ENCODE results near the gene QRICH1. TPM values are rescaled to one million over a fixed set of nuclear protein-coding genes. Genes with fewer than 3 reads are reported as not detected.
A peak's percentile ranks its signal among the peaks of the same experiment; 100 is the strongest.

Gene QRICH1
- total RNA-seq, 2 experiments from 2014 or later: 141 to 153 TPM

DNA sequence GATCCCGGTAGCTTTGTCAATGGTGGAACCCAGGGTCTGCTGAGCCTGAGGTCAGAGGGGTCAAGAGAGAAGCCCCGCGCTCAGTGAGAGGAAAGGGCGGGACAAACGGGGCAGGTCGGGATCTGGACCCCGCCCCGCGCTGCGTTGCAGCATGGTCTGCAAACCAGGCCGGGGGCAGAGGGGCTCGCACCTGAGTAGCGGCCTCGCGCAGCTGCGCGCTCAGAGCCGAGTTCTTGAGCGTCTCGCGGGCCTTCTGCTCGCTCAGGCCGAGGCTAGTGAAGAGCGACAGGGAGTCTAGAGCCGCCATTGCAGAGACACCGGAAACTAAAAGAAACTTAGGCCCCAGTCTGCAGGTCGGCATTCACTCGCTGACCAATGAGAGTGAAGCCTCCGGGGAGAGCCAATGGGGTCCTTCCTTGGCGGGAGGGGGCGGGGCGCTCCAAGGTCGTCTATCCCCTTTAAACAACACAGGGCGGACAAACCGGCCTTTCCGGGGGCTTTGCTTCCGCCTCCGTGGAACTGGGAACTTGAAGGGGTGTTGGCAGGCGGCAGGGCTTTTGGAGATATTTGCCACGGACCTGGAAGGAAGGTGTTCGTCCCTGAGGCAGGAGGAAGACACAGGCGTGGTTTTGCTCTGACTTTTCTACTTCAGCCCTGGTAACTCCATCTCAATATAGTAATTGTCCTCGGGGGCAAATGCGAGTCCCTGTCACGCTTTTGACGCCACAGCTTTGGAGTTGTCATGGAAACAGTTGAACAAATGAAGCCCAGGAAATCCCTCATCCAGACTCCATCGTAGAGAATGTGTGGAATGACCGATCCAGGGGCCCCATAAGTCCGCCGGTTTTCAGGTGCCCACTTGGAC, 10.8 kb upstream of the QRICH1 start, which contains the start of gene QARS1:
TSS of gene QARS1 (minus strand) at position 331 of the 865 bp plus-strand sequence. CDS start at position 307, 24 bp downstream.
- peaks cover 23% of the 10 kb centered on the region for H3K4me1 Mint-ChIP-seq
- peak; percentile 87 for DNase-seq
- peak within 1 kb of the TSS; percentile 98 for H3K27ac Mint-ChIP-seq
- H3K27me3 Mint-ChIP-seq: no peaks in the 10 kb centered on the region
- peak; percentile 97 for ATAC-seq (ENCODE audit: low read depth)
- H3K9me3 Mint-ChIP-seq: no peaks in the 10 kb centered on the region
- POLR2A ChIA-PET: interaction anchor here (0.5 to 3.7 kb wide), 6 partner anchors 9 to 714 kb away, joined by 3 to 56 read pairs (median 6); partner anchors contain the start of genes QRICH1 and USP19
- H3K36me3 Mint-ChIP-seq: peaks cover 22% of the 10 kb centered on the region
- H3K4me3 Mint-ChIP-seq: peak within 1 kb of the TSS; percentile 99

DNA sequence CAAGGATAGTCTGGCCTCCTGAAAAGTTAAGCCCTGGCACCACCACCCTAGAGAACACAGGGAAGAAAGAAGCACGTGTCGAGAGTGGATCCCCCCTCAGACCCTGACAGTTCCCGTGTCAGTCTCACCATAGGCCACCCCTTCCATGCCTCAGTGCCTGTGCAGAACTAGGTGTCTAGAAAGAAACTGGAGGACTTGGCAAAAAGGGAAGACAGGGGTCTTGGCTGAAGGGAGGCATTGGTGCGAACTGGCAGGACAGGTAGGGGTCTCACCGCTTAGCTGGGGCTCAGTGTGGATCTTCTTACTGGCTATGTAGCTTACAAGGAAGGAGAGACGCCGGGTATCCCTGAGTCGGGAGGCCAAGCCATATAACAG, 10.2 kb upstream of the QRICH1 start:
- DNase-seq (no peak), ATAC-seq (ENCODE audit: low read depth) (no peak)
- Mint-ChIP-seq H3K9me3 (no peaks in the 10 kb centered on the region), H3K36me3 (peaks cover 19% of the 10 kb centered on the region), H3K27me3 (no peaks in the 10 kb centered on the region), H3K27ac (peak overlapping the region; percentile 98), H3K4me1 (peaks cover 23% of the 10 kb centered on the region), H3K4me3 (peak overlapping the region; percentile 99)
- POLR2A ChIA-PET: interaction anchor here (0.5 to 3.7 kb wide), 6 partner anchors 8 to 714 kb away, joined by 3 to 56 read pairs (median 6); partner anchors contain the start of genes QRICH1 and USP19

DNA sequence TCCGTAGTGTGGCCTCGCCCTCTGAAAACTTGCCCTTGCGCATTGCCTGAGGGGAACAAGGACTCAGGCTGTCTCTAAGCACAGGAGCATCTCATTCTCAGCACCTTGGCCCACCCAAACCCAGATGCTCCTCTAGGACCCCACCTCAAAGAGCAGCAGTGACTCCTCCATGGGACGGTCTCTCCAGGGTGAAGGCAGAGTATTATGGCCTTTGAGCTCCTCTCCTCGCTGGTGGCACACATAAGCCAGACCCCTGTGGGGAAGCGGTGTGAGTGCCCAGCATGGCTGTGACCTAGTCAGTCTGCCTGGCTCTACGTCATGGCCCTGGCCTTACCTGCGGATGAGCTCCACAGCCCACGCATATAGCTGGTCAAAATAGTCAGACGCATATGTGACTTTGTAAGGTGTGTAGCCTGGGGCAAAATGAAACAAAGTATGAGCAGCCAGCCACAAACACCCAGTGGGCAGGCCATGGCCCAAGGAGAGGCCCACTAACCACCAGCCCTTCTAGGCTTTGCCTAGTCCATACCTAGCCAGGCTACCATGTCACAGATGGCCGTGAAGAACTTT, 6.3 kb upstream of the QRICH1 start:
- Mint-ChIP-seq H3K4me3 (no peak overlapping the region), H3K27ac (no peak overlapping the region), H3K27me3 (no peaks in the 10 kb centered on the region), H3K9me3 (no peaks in the 10 kb centered on the region), H3K36me3 (peaks cover 15% of the 10 kb centered on the region), H3K4me1 (peaks cover 14% of the 10 kb centered on the region)
- ATAC-seq (ENCODE audit: low read depth) (no peak), DNase-seq (no peak)
- POLR2A ChIA-PET: no interaction called here

DNA sequence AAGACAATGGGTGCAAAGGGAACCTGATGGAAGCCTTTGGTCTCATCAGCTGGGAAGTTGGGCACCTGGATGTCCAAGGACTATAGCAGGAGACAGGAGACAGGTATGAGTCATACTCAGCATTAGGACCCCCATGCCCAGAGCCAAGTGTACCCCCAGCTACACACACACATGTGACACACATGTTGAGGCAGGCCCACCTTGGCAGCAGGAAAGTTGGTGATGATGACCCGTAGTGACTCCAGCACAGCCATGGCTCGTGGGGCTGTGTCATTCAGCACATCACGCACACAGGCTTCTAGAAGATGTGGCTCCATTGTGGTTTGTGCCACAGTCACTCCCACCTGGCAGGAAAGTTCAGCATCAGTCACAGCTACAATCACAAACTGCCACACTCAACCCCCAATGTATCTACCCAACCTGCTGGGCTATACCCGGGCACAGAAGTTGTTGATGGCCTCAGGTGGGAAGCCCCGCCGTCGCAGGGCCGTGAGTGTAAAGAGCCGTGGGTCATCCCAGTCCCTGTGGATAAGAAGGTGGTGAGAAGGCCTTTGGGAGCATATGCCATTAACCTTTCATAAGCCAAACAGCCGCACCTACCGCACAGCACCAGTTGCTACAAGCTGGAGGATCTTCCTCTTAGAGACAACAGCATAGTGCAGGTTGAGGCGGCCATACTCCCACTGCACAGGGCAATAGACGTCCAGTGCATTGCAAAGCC, 5.2 kb upstream of the QRICH1 start:
- peaks cover 15% of the 10 kb centered on the region for H3K36me3 Mint-ChIP-seq
- POLR2A ChIA-PET: interaction anchor here (0.5 kb wide), 1 partner anchor 63 kb away, joined by 3 read pairs; no protein-coding TSS in a partner anchor
- no peak for ATAC-seq (ENCODE audit: low read depth)
- no peak overlapping the region for H3K27ac Mint-ChIP-seq
- DNase-seq: no peak
- H3K9me3 Mint-ChIP-seq: no peaks in the 10 kb centered on the region
- peaks cover 13% of the 10 kb centered on the region for H3K4me1 Mint-ChIP-seq
- H3K27me3 Mint-ChIP-seq: no peaks in the 10 kb centered on the region
- H3K4me3 Mint-ChIP-seq: no peak overlapping the region

DNA sequence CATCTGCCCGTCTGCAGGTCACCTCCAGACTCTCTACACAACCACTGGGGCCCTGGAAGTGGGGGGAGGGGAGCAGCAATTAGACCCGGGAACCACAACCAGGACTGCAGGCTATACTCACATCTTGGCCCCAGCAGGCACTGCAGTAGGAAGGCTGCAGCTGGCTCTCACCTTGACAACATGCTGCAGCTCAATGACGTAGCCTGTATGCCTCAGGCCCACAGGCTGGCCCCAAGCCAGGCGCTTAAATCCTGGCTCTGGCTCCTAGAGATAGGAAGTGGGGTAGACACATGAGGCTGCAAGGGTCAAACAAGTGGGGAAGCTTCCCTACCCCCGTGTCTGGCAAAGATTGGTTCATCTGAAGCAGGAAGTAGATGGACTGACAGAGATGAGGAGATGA, 4.6 kb upstream of the QRICH1 start:
- ATAC-seq (ENCODE audit: low read depth): no peak
- Mint-ChIP-seq H3K9me3 (no peaks in the 10 kb centered on the region), H3K27me3 (no peaks in the 10 kb centered on the region), H3K36me3 (peaks cover 14% of the 10 kb centered on the region), H3K27ac (peak overlapping the region; percentile 11), H3K4me1 (peaks cover 7% of the 10 kb centered on the region), H3K4me3 (no peak overlapping the region)
- no peak for DNase-seq
- POLR2A ChIA-PET: no interaction called here

DNA sequence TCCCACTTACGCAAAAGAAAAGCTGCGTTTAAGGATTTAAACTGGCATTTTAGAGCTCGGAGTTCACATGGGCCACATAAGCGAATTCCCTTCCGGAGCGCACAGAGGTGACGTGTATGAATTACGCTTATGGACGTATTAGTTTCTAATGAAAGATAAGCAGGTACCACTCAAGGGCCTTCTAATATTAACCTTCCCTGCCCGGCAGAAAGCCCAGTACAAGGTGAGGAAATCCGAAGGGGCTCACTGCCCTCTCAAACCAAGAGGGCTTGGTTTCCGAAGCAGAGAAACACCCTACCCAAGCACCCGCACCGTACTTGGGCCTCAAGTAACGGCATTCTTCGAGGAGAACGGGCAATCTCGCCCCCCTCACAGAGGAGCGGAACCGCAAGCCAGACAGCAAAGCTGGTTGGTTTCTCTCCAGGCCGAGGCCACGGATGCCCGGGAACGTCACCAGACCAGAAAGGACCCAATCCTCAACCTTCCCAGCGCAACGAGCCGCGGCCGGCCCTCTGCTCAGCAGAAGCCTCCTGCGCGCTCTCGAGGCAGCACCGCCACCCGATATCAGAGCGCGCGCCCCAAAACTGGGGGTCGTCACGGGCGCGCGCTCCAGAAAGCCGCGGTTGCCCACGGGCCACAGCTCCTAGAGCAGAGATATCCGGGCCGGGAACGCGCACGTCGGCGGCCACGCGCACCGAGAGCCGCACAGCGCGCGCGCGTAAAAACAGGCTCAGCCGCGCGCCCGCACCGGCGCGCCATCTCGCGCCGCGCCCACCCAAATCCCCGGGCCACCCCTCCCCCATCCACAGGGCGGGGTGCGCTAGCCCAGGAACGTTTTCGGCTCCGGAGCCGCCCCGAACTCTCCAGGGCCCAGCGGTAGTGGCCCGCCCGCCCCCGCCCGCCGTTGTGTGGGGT, 676 bp downstream of the QRICH1 start:
- ATAC-seq (ENCODE audit: low read depth) (peak; percentile 37), DNase-seq (peak; percentile 92)
- peak overlapping the region; percentile 93 for H3K27ac Mint-ChIP-seq
- H3K4me1 Mint-ChIP-seq: peaks cover 19% of the 10 kb centered on the region
- peak overlapping the region; percentile 96 for H3K4me3 Mint-ChIP-seq
- H3K27me3 Mint-ChIP-seq: no peaks in the 10 kb centered on the region
- POLR2A ChIA-PET: interaction anchor here (0.6 to 4.5 kb wide), 34 partner anchors 7 to 580 kb away, joined by 3 to 101 read pairs (median 4); partner anchors contain the start of genes ARIH2, DAG1, DALRD3 and IMPDH2
- H3K36me3 Mint-ChIP-seq: peaks cover 7% of the 10 kb centered on the region
- H3K9me3 Mint-ChIP-seq: no peaks in the 10 kb centered on the region

DNA sequence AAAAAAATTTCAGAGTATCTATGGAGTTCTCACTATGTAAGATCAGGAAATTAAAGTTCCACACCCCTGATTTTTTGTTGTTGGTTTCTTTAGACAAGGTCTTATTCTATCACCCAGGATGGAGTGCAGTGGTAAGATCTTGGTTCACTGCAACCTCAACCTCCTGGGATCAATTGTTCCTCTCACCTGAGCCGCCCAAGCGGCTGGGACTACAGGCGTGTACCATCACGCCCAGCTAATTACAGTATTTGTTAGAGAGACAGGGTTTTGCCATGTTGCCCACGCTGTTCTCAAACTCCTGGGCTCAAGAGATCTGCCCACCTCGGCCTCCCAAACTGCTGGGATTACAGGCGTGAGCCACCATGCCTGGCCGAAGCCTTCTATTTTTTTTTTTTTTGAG, 12.4 kb downstream of the QRICH1 start:
- POLR2A ChIA-PET: no interaction called here
- H3K4me3 Mint-ChIP-seq: no peak overlapping the region
- no peaks in the 10 kb centered on the region for H3K9me3 Mint-ChIP-seq
- H3K36me3 Mint-ChIP-seq: peaks cover 5% of the 10 kb centered on the region
- H3K27me3 Mint-ChIP-seq: no peaks in the 10 kb centered on the region
- no peak for ATAC-seq (ENCODE audit: low read depth)
- H3K27ac Mint-ChIP-seq: no peak overlapping the region
- no peaks in the 10 kb centered on the region for H3K4me1 Mint-ChIP-seq
- no peak for DNase-seq

DNA sequence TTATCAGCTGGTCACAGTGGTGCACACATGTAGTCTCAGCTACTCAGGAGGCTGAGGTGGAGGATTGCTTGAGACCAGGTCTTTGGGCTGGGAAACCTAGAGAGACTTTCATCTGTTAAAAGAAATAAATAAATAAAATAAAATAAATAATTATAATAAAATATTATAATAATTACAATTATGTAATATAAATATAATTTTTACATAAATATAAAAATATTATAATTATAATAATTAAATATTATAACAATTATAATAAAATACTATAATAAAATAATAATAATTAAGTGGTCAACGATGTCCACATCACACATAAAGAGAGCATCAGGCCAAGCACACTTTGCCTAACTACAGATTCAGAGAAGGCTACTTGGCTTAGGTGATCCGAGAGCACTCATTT, 14.6 kb downstream of the QRICH1 start:
- DNase-seq (no peak), ATAC-seq (ENCODE audit: low read depth) (no peak)

DNA sequence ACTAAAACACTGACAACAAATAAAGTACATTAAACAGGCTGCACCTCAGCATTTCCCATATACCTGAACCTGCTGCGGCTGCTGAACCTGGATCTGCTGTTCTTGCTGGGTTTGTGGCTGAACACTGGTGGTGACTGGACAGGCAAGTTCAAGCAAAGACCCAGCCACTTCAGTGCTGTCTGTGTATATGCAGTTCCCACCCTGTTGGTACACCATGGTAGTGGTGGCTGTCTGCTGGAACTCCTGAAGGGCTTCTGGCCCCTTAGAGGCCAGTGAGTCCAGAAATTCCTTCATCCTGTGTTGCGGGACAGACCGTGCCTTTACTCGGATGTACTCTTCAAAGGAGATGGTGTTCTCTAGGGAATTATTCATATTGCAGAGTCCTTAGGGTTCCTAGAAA, 17.2 kb downstream of the QRICH1 start:
- Mint-ChIP-seq H3K9me3 (no peaks in the 10 kb centered on the region), H3K36me3 (peaks cover 17% of the 10 kb centered on the region), H3K27ac (no peak overlapping the region), H3K27me3 (no peaks in the 10 kb centered on the region), H3K4me1 (peaks cover 1% of the 10 kb centered on the region), H3K4me3 (no peak overlapping the region)
- DNase-seq: no peak
- ATAC-seq (ENCODE audit: low read depth): no peak
- POLR2A ChIA-PET: no interaction called here

More for the DNA sequence above, 14.6 kb downstream of the QRICH1 start:
- Mint-ChIP-seq H3K27me3 (no peaks in the 10 kb centered on the region), H3K4me3 (no peak overlapping the region), H3K9me3 (no peaks in the 10 kb centered on the region), H3K4me1 (no peaks in the 10 kb centered on the region), H3K36me3 (peaks cover 9% of the 10 kb centered on the region), H3K27ac (no peak overlapping the region)
- POLR2A ChIA-PET: interaction anchor here (0.9 kb wide), 1 partner anchor 14 kb away, joined by 3 read pairs; the partner anchor contains the start of gene QRICH1

DNA sequence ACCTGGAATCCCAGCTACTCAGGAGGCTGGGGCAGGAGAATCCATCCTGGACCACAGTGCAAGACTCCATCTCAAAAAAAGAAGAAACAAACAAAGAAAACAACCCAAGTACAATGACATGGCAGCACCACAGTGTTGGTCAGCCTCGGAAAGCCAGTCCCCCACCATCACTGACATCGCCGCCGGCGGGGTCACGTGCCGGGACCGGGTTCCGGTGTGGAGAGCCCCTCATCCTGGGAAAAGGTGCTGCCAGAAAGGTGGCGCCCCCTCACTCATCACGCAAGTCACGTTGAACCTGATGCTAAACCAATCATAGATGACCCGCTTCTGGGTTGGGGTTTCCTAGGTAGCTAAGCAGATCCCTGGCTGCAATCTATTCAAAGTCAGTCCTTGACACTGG, 17.8 kb downstream of the QRICH1 start:
- Mint-ChIP-seq H3K27ac (no peak overlapping the region), H3K4me1 (peaks cover 1% of the 10 kb centered on the region), H3K9me3 (no peaks in the 10 kb centered on the region), H3K4me3 (no peak overlapping the region), H3K36me3 (peaks cover 17% of the 10 kb centered on the region), H3K27me3 (no peaks in the 10 kb centered on the region)
- no peak for ATAC-seq (ENCODE audit: low read depth)
- POLR2A ChIA-PET: no interaction called here
- no peak for DNase-seq

DNA sequence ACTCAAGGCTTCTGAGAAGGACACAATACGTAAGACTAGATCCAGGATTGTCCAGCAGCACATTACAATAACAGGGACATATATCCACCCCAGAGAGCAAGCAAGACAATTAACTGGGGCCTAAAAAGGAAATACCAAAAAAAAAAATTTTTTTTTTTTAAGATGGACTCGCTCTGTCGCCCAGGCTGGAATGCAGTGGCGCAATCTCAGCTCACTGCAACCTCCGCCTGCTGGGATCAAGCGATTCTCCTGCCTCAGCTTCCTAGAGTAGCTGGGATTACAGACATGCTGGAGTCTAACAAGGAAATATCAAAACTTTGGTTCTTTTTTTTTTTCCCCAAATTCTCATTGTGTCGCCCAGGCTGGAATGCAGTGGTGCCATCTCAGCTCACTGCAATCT, 35.9 kb downstream of the QRICH1 start:
- no peak overlapping the region for H3K27ac Mint-ChIP-seq
- POLR2A ChIA-PET: interaction anchor here (0.7 to 1.6 kb wide), 2 partner anchors 29 to 121 kb away, joined by 3 to 4 read pairs; partner anchors contain the start of gene IMPDH2
- no peaks in the 10 kb centered on the region for H3K9me3 Mint-ChIP-seq
- no peak for DNase-seq
- H3K36me3 Mint-ChIP-seq: peaks cover 19% of the 10 kb centered on the region
- H3K4me1 Mint-ChIP-seq: no peaks in the 10 kb centered on the region
- H3K27me3 Mint-ChIP-seq: no peaks in the 10 kb centered on the region
- no peak overlapping the region for H3K4me3 Mint-ChIP-seq
- no peak for ATAC-seq (ENCODE audit: low read depth)

DNA sequence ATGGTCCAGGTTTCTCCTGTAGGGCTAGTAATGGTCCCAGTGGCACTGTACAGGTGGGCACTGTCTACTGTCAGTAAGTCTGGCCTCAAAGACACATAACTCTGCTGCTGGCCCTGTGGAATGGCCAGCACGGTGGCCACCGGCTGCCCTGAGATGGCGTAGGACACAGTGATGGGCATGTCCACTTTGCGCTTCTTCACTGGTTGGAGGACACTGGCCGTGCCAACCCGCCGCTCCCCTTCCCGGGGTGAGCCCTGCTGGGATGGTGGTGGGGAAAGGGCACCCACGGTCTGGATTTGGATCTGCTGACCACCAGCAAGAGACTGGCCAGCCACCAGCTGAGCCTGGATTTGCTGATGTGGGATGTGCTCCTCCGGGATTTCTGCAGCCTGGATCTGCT, 36.6 kb downstream of the QRICH1 start:
- DNase-seq (no peak), ATAC-seq (ENCODE audit: low read depth) (no peak)
- H3K36me3 Mint-ChIP-seq: peaks cover 22% of the 10 kb centered on the region
- no peak overlapping the region for H3K27ac Mint-ChIP-seq
- no peaks in the 10 kb centered on the region for H3K4me1 Mint-ChIP-seq
- H3K4me3 Mint-ChIP-seq: no peak overlapping the region
- H3K27me3 Mint-ChIP-seq: no peaks in the 10 kb centered on the region
- H3K9me3 Mint-ChIP-seq: no peaks in the 10 kb centered on the region
- POLR2A ChIA-PET: interaction anchor here (0.6 kb wide), 1 partner anchor 81 kb away, joined by 3 read pairs; no protein-coding TSS in a partner anchor
